ENCODE results near the gene PCNX2. TPM values are rescaled to one million over a fixed set of nuclear protein-coding genes. Genes with fewer than 3 reads are reported as not detected.

PCNX2 gene
- total and polyA plus RNA-seq, 10 of the 15 experiments (the other 5 are each of a cell fraction or from before 2014, with no cell fraction given), result 2.1 to 16.4 (median 8.1) TPM

- no peak overlapping the region for H3K4me3 ChIP-seq
- no peak for FAIRE-seq
- no peaks in the 10 kb centered on the region for H4K20me1 ChIP-seq (ENCODE audit: control insufficient read depth, insufficient read depth)
- H3K9ac ChIP-seq (ENCODE audit: control insufficient read depth, insufficient read depth, low read length), result no peak overlapping the region
- peak overlapping the region; percentile 4; the same call in 1 of the 2 replicates for H3K4me2 ChIP-seq (ENCODE audit: control insufficient read depth, insufficient read depth)
- DNase-seq (ENCODE audit: low read depth, low spot score), result no peak
- no peaks in the 10 kb centered on the region for H3K79me2 ChIP-seq (ENCODE audit: control insufficient read depth, insufficient read depth, low read length)
- no peak overlapping the region for H3K27ac ChIP-seq (ENCODE audit: control insufficient read depth, insufficient read depth)
- no TSS peak for BruUV-seq (replicated peaks)
- CTCF ChIA-PET, result interaction anchor here (0.6 kb wide), 1 partner anchor 1130 kb away, joined by 4 read pairs; no protein-coding TSS in a partner anchor
- no peak for ATAC-seq
- no peaks in the 10 kb centered on the region for H3K36me3 ChIP-seq (ENCODE audit: control insufficient read depth in 2 of 2, insufficient read depth in 2 of 2, low read length in 1 of 2)
- RAD21 ChIA-PET (ENCODE audit: unreplicated experiment), result no interaction called here
- WGBS (ENCODE audit: insufficient coverage, insufficient replicate concordance, low lambda C conversion rate, missing lambda C conversion rate), result 77% methylated on average over 6 of the region's 6 CpGs
- TF ChIP-seq RB1 (IDR thresholded peaks at IDR 0.05; ENCODE audit: borderline replicate concordance), result no peak
- TF ChIP-seq USF1 (IDR thresholded peaks at IDR 0.05; ENCODE audit: borderline replicate concordance, extremely low read length, insufficient read depth, low read depth, low read length), result no peak
- no peak for TF ChIP-seq MYB (IDR thresholded peaks at IDR 0.05; ENCODE audit: borderline replicate concordance, low read depth, low read length)
- TF ChIP-seq TCF3 (IDR thresholded peaks at IDR 0.05; ENCODE audit: borderline replicate concordance, insufficient read depth, low read depth, low read length), result no peak
- TF ChIP-seq NBN (IDR thresholded peaks at IDR 0.05), result no peak
- TF ChIP-seq ZBTB4 (CRISPR knock-in tag; IDR thresholded peaks at IDR 0.05), result no peak
- no peak for TF ChIP-seq SRF (IDR thresholded peaks at IDR 0.05; ENCODE audit: low read depth in 2 of 2, low read length in 2 of 2)
- no peak for TF ChIP-seq MYC (IDR thresholded peaks at IDR 0.05; ENCODE audit: insufficient read depth, insufficient read length, insufficient replicate concordance, low read length, severe bottlenecking)
- SMC1A ChIA-PET (ENCODE audit: uncharacterized antibody, unreplicated experiment), result interaction anchor here (0.9 kb wide), 1 partner anchor 9 kb away, joined by 4 read pairs; no protein-coding TSS in a partner anchor
- in situ Hi-C loops (cut with MboI) (no loop called here), intact Hi-C loops (cut with micrococcal nuclease; ENCODE audit: unreplicated experiment) (no loop called here)
- no peaks in the 10 kb centered on the region for H3K27me3 ChIP-seq (replicated peaks in 1 of 2; ENCODE audit: control insufficient read depth in 2 of 2, insufficient read depth in 2 of 2, low read length in 1 of 2)
- POLR2A ChIA-PET, result no interaction called here
- peaks cover 5% of the 10 kb centered on the region; the same call in 1 of the 2 replicates for H3K4me1 ChIP-seq (ENCODE audit: control insufficient read depth, insufficient read depth, low read length)
- no peaks in the 10 kb centered on the region for H3K9me3 ChIP-seq (replicated peaks; ENCODE audit: control insufficient read depth, insufficient read depth, low read length)
- H2AFZ ChIP-seq (ENCODE audit: control insufficient read depth, low read depth, low read length), result peak overlapping the region; percentile 49
Observed at GRCh38 chr1:233112186-233113008, 183.1 kb downstream of the PCNX2 start.

Measured in GM12878 (cell line).